Aorta (tissue), 5 donors: ENCODE data around the gene ABHD5. TPM values are rescaled to one million over a fixed set of nuclear protein-coding genes. Genes with fewer than 3 reads are reported as not detected.
A peak's percentile ranks its signal among the peaks of the same experiment; 100 is the strongest.
"Not testable (repeated sequence)": the region's sequence is repeated elsewhere in the genome, so short reads cannot be mapped to it uniquely, and the experiment has no call there.

Source experiments
- ATAC-seq: fragments of 200-7000 bp; cut with Tn5 transposase; one replicate; pipeline ENCODE4 v1.9.1; 2022; ENCODE audit warnings: moderate library complexity; ENCODE audit not compliant: low FRiP score
- DNase-seq, 2 donors: peaks; one replicate each; pipeline ENCODE4 v3.0.0-alpha.2; 2020
- H3K27ac ChIP-seq, 2 donors: one replicate each; pipeline ENCODE4 v1.5.1; 2013; ENCODE audit warnings: low read length in 2 of 2, mild to moderate bottlenecking in 2 of 2, moderate library complexity in 2 of 2, control low read depth in 1 of 2, inconsistent platforms in 1 of 2, low read depth in 1 of 2
- H3K27me3 ChIP-seq, 2 donors: one replicate each; pipeline ENCODE4 v1.6.1; 2013; ENCODE audit warnings: control low read depth in 1 of 2, low read length in 1 of 2, mild to moderate bottlenecking in 1 of 2, moderate library complexity in 1 of 2; ENCODE audit not compliant: insufficient read depth in 2 of 2, control insufficient read depth in 1 of 2
- H3K36me3 ChIP-seq, 2 donors: one replicate each; pipeline ENCODE4 v1.6.1; 2013; ENCODE audit warnings: control low read depth in 1 of 2, low read length in 1 of 2, mild to moderate bottlenecking in 1 of 2; ENCODE audit not compliant: insufficient read depth in 2 of 2, control insufficient read depth in 1 of 2
- H3K4me1 ChIP-seq, 2 donors: one replicate each; pipeline ENCODE4 v1.6.1; 2013; ENCODE audit warnings: low read length in 2 of 2, control low read depth in 1 of 2, mild to moderate bottlenecking in 1 of 2, moderate library complexity in 1 of 2; ENCODE audit not compliant: insufficient read depth in 2 of 2, control insufficient read depth in 1 of 2
- H3K4me3 ChIP-seq, 2 donors: one replicate each; pipeline ENCODE4 v1.5.1; 2013; ENCODE audit warnings: low read length in 2 of 2, control low read depth in 1 of 2, mild to moderate bottlenecking in 1 of 2
- H3K9me3 ChIP-seq: one replicate; pipeline ENCODE4 v1.6.1; 2013; ENCODE audit warnings: mild to moderate bottlenecking, low read length; ENCODE audit not compliant: control insufficient read depth
- WGBS, 2 donors: extraction: QIAGEN DNeasy Blood & Tissue Kit; methylation state at CpG; one replicate each; pipeline ENCODE4 v1.1.7; 2013; 5-methylcytosine and 5-hydroxymethylcytosine counted together
- intact Hi-C, 2 donors: fragments of 100-400 bp; cut with DNase I; formaldehyde crosslinking; loops; one replicate each; pipeline versions ENCODE4 v1.14.2 to v1.15.0; 2022
- long read RNA-seq, 2 donors: library from polyadenylated mRNA; unstranded; transcript quantifications; one replicate each; pipeline ENCODE4 v2.0.0, GENCODE V29; 2020 to 2021
- polyA plus RNA-seq, 2 donors: library from polyadenylated mRNA; stranded (reverse); fragments of 200-250 nt; gene quantifications; one replicate each; pipeline ENCODE4 v1.2.3, GENCODE V29; 2013
- total RNA-seq, 2 donors: library from RNA; stranded (reverse); fragmentation: NEBNext Ultra II Directional; extraction: Animal tissue kit (Norgen Biotek cat#: 25700); gene quantifications; one replicate each; pipeline ENCODE4 v1.2.1, GENCODE V29; 2021
- donor health status: healthy with polysubstance abuse.
- donor health status: Bipolar disorder and iron deficiency.
- donor health status: DM: no; HTN: no; CAD: no.
- donor health status: DM: no; HTN: no; CAD: no.
- donor health status: DM: yes; HTN: yes; CAD: no.

ABHD5 gene
- total RNA-seq = 10 to 100 TPM; 16.2 to 28.8 TPM
- polyA plus RNA-seq = 10 to 100 TPM in 1 of 2 donors, 1 to 10 TPM in 1; 8.6 to 14.5 TPM
- long read RNA-seq, donor 1, full-length matches to known transcripts = 40 of 57 reads
- long read RNA-seq, donor 1, partial matches to known transcripts = 4 of 57 reads
- long read RNA-seq, donor 1, other reads (novel, unspliced or antisense) = 13 of 57 reads
- long read RNA-seq, donor 2, full-length matches to known transcripts = 2 of 5 reads
- long read RNA-seq, donor 2, partial matches to known transcripts = 0 of 5 reads
- long read RNA-seq, donor 2, other reads (novel, unspliced or antisense) = 3 of 5 reads

- WGBS, 2 donors = 0% methylated on average over 67 to 71 of the region's 71 CpGs
- Histone ChIP-seq H3K9me3 (no peaks in the 10 kb centered on the region), H3K36me3 (no peaks in the 10 kb centered on the region), H3K27me3 (no peaks in the 10 kb centered on the region), H3K27ac (peak within 1 kb of the TSS in 1 of 2 donors; percentile 48), H3K4me1 (no peaks in the 10 kb centered on the region), H3K4me3 (peak within 1 kb of the TSS; percentile 84)
- DNase-seq (peak; percentile 93 to 96), ATAC-seq (peak; percentile 97)
- intact Hi-C loops = loop anchor here (2.0 to 10.0 kb wide), 8 partner anchors 42 to 504 kb away; partner anchors contain the start of gene ANO10 (in 2 of the 2)
Observed at GRCh38 chr3:43690400-43691119, at the start of gene ABHD5. ABHD5 (plus strand) TSS chr3:43690938; CDS start chr3:43690993, 55 bp downstream.

GRCh38 chr3:43641306-43642114 lies 49.2 kb upstream of the ABHD5 start:
- Histone ChIP-seq H3K27ac (no peak overlapping the region), H3K36me3 (no peaks in the 10 kb centered on the region), H3K4me1 (peaks cover 0 to 2% of the 10 kb centered on the region in 2 donors), H3K9me3 (no peaks in the 10 kb centered on the region), H3K27me3 (no peaks in the 10 kb centered on the region), H3K4me3 (no peak overlapping the region)
- intact Hi-C loops = no loop called here
- DNase-seq (no peak), ATAC-seq (no peak)
- WGBS, 2 donors = 60 to 70% methylated on average over 4 of the region's 4 CpGs

GRCh38 chr3:43644443-43644842 lies 46.3 kb upstream of the ABHD5 start:
- WGBS, 2 donors = 98 to 100% methylated on average over 2 of the region's 2 CpGs
- DNase-seq (no peak), ATAC-seq (no peak)

GRCh38 chr3:43647331-43648166 lies 43.2 kb upstream of the ABHD5 start:
- 61 to 65% methylated on average over 6 of the region's 6 CpGs for WGBS, 2 donors
- Histone ChIP-seq H3K4me3 (no peak overlapping the region), H3K4me1 (no peaks in the 10 kb centered on the region), H3K27ac (no peak overlapping the region), H3K27me3 (no peaks in the 10 kb centered on the region), H3K36me3 (no peaks in the 10 kb centered on the region), H3K9me3 (no peaks in the 10 kb centered on the region)
- no peak for DNase-seq
- ATAC-seq = no peak
- intact Hi-C loops = no loop called here

More at GRCh38 chr3:43644443-43644842, 46.3 kb upstream of the ABHD5 start:
- Histone ChIP-seq H3K27ac (no peak overlapping the region), H3K4me3 (no peak overlapping the region), H3K36me3 (no peaks in the 10 kb centered on the region), H3K27me3 (no peaks in the 10 kb centered on the region), H3K4me1 (peaks cover 0 to 2% of the 10 kb centered on the region in 2 donors), H3K9me3 (no peaks in the 10 kb centered on the region)
- intact Hi-C loops = no loop called here

- 94% methylated on average over 3 of the region's 3 CpGs for WGBS, 2 donors
- intact Hi-C loops = no loop called here
- Histone ChIP-seq H3K9me3 (no peaks in the 10 kb centered on the region), H3K4me3 (no peak overlapping the region), H3K27ac (no peak overlapping the region), H3K36me3 (no peaks in the 10 kb centered on the region), H3K27me3 (no peaks in the 10 kb centered on the region), H3K4me1 (no peaks in the 10 kb centered on the region)
- no peak for DNase-seq
- ATAC-seq = no peak
Observed at GRCh38 chr3:43648957-43649356, 41.8 kb upstream of the ABHD5 start.

GRCh38 chr3:43649365-43649968 lies 41.3 kb upstream of the ABHD5 start:
- H3K9me3 ChIP-seq = no peaks in the 10 kb centered on the region
- WGBS, 2 donors = 74 to 76% methylated on average over 6 of the region's 6 CpGs
- H3K27ac ChIP-seq = no peak overlapping the region
- no peak for DNase-seq
- no peaks in the 10 kb centered on the region for H3K36me3 ChIP-seq
- intact Hi-C loops = no loop called here
- no peaks in the 10 kb centered on the region for H3K27me3 ChIP-seq
- H3K4me3 ChIP-seq = no peak overlapping the region
- ATAC-seq = no peak
- H3K4me1 ChIP-seq = no peaks in the 10 kb centered on the region

- no peaks in the 10 kb centered on the region for H3K36me3 ChIP-seq
- intact Hi-C loops = no loop called here
- no peak for DNase-seq
- WGBS, 2 donors = 79 to 92% methylated on average over 1 of the region's 1 CpG
- H3K27ac ChIP-seq = no peak overlapping the region
- no peaks in the 10 kb centered on the region for H3K9me3 ChIP-seq
- no peaks in the 10 kb centered on the region for H3K27me3 ChIP-seq
- no peak for ATAC-seq
- no peaks in the 10 kb centered on the region for H3K4me1 ChIP-seq
- no peak overlapping the region for H3K4me3 ChIP-seq
Observed at GRCh38 chr3:43650345-43650744, 40.4 kb upstream of the ABHD5 start.

- WGBS, 2 donors = 96 to 97% methylated on average over 20 to 22 of the region's 22 CpGs
- H3K27me3 ChIP-seq, H3K4me1 ChIP-seq, H3K9me3 ChIP-seq, DNase-seq, ATAC-seq, H3K36me3 ChIP-seq, intact Hi-C loops, H3K4me3 ChIP-seq, H3K27ac ChIP-seq: not testable (repeated sequence)
Observed at GRCh38 chr3:43656390-43656789, 34.3 kb upstream of the ABHD5 start.
